Measurements from ENCODE around the gene DDX59.

DDX59 gene

GRCh38 chr1:200673952-200674823 is 4.5 kb upstream of the DDX59 start:
- DNase-seq (ENCODE audit: extremely low spot score, insufficient read length, low read depth) = no peak

GRCh38 chr1:200671235-200671786 is 1.6 kb upstream of the DDX59 start:
- FAIRE-seq = no peak

More at GRCh38 chr1:200673952-200674823, 4.5 kb upstream of the DDX59 start:
- FAIRE-seq = no peak

DNA sequence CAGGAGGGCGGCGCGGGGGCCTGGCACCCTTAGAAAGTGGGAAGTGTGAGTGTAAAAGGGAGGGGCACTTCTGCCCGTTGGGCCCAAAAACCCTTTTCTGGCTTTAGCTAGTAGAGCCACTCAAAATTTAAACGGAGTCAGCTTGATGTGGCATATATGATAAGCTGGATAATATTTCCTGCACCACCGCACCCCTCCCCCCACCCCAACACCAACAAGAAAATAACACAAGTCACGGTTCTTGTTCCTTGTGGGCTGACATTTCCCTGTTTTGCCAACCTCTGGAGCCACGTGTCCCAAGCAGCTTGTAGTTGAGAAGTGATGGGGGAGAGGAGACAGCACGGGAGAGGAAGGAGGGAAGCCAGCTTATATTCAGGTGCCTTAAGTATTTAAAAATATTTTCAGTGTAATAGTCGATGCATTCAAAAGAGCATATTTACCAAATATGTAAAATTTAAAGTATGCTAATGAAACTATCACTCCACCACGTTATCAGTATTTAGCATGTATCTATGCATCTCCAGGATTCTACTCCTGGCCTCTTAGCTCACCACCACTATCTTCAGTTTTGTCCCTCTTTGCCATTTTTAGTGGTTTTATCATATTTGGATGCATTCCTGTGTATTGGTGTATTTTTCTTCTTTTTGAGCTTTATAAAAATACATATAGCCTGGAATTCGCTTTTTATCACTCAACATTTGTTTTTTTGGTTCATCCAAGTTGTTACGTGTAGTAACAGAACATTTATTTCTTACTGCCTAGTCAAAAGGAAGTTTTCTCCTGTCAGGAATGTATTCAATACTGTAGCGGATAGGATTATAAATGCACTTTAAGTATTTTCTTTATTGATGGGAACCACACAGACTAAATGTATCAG is 773 bp upstream of the DDX59 start:
- peak; percentile 48 for FAIRE-seq
- DNase-seq (ENCODE audit: extremely low spot score, insufficient read length, low read depth) = no peak

More at GRCh38 chr1:200671235-200671786, 1.6 kb upstream of the DDX59 start:
- DNase-seq (ENCODE audit: extremely low spot score, insufficient read length, low read depth) = no peak

DNA sequence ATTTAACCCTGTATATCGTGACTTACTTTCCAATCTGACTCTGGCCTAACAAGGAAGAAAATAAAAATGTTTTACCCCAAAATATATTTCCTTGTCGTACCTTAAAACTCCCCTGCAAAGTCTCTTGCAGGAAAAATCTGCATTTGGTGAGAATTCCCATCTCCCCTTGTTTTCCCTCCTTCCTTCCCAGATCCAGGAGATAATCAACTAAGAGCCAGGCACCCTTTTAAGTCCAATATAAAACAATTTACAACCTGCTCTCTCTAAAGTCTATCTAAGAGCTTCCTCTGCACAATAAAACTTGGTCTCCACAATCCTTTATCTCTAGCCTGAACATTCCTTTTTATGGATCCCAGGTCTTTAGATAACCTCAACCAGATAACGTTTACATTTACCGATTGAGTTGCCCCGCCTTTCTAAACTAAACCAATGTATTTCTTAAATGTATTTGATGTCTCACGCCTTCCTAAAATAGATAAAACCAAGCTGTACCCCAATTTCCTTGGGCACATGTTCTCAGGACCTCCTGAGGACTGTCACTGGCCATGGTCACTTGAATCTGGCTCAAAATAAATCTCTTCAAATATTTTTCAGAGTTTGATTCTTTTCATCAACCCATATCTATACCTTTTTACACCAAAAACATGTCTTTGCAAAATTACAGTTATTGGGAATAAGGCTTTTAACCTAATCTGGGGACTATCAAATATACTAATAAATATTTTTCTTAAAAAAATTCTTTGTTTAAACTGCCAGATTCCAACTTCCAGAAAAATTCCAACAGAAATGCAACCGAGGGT is 993 bp downstream of the DDX59 start:
- DNase-seq (ENCODE audit: extremely low spot score, insufficient read length, low read depth) (no peak), FAIRE-seq (no peak)

DNA sequence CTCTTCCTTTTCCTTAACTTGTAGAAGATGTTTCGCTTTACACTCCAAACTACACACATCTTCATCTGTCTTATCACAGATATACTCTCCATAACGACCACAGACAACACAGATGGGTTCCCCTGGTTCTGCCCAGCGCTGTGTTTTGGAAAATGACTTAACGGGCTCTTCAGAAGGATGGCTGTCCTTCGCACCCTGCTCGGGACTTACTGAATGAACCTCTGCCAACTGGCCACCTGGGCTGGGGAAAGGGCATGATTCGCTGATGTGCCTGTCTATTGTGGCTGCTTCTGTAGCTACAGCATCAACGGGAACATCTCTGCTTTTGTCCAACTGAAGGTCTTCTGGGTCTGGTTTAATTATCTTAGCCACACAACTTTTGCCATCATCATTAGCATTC is 3.4 kb downstream of the DDX59 start:
- FAIRE-seq (no peak), DNase-seq (ENCODE audit: extremely low spot score, insufficient read length, low read depth) (no peak)

DNA sequence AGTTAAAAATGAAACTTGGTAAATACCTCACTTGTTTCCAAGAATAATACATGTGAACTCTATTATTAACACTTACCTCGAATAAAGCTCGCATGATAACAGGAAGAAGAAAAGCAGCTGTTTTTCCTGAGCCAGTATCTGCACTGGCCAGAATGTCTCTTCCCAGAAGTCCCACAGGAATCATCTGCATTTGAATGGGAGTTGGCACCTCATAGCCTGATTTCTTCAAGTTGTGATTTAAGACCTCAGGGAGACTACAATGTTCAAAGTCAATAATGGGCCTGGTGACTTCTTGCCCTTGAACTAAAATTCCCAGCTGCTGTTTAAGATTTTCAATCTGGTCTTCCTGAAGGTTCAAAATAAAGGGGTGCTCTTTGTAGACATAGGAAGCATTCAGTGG is 3.8 kb downstream of the DDX59 start:
- FAIRE-seq (no peak), DNase-seq (ENCODE audit: extremely low spot score, insufficient read length, low read depth) (no peak)

DNA sequence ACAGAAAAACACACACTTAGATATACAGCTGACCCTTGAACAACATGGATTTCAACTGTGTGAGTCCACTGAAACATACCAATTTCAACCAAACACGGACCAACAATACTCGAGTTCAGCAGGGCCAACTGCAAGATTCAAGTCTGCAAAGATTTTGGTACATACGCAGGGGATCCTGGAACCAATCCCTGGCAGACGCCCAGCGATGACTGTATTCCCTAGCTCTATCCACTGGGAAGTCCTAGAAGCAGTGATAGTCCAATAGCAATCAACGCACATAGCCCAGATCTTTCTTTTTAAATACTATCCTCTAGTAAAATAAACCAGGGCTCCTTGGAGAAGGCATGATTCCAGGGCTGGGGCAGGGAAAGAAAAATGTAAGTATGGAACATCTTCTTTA is 9.0 kb downstream of the DDX59 start:
- FAIRE-seq = no peak
- no peak for DNase-seq (ENCODE audit: extremely low spot score, insufficient read length, low read depth)

DNA sequence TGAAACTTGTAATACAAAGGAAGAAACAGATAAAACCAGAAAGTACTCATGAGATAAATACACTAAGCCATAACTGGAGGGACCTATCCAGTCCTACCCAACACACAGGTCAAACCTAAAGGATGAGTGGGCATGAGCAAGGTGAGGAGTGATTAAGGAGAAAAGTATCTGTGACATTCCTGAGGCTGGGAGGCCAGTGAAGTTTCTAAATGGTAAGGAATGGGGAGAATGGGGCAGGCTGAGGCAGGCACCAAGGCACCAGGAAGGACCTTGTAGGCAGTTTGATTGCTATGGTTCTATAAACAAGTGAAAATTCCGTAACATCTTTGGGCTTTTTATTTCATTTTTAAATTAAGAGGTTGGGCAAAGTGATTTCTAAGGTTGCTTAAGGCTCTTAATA is 10.4 kb downstream of the DDX59 start:
- no peak for FAIRE-seq
- no peak for DNase-seq (ENCODE audit: extremely low spot score, insufficient read length, low read depth)

- DNase-seq (ENCODE audit: extremely low spot score, insufficient read length, low read depth) = no peak
- no peak for FAIRE-seq
Observed at GRCh38 chr1:200658037-200658818, 11.5 kb downstream of the DDX59 start.

DNA sequence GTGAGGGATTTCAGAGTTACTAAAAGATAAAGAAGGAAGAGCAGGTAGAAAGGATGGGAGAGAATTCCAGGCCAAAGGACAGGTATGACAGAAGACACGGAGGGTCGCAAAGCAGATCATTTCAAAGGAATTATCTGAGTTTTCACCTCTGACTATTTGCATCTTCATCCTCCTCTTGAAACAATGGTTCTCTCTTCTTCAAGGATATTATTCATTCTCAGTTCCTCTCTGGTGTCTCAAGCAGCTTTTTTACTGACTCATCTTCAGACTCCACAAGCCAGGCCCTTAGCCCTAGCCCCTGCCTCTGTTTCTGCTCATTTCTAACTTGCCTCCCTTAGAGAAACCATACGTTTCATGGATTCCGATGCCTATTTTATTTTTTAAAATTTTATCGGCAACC is 15.0 kb downstream of the DDX59 start:
- FAIRE-seq (peak; percentile 84), DNase-seq (ENCODE audit: extremely low spot score, insufficient read length, low read depth) (no peak)

- no peak for DNase-seq (ENCODE audit: extremely low spot score, insufficient read length, low read depth)
- peak; percentile 49 for FAIRE-seq
Observed at GRCh38 chr1:200653022-200653462, 16.7 kb downstream of the DDX59 start.

DNA sequence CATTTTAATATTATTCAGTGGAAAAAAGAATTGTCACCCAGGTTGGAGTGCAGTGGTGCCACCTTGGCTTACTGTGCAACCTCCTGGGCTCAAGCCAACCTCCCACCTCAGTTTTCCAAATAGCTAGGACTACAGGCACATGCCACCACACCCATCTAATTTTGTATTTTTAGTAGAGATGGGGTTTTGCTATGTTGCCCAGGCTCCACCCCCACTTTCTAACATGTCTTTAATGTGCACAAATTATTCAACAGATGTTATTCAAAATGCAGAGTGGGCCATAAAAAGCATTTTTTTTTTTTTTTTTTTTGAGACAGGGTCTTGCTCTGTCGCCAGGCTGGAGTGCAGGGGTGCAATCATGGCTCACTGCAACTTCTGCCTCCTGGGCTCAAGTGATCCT is 17.3 kb downstream of the DDX59 start:
- FAIRE-seq (no peak), DNase-seq (ENCODE audit: extremely low spot score, insufficient read length, low read depth) (no peak)

GRCh38 chr1:200646515-200646914 is 23.2 kb downstream of the DDX59 start:
- DNase-seq (ENCODE audit: extremely low spot score, insufficient read length, low read depth) (no peak), FAIRE-seq (peak; percentile 68)

DNA sequence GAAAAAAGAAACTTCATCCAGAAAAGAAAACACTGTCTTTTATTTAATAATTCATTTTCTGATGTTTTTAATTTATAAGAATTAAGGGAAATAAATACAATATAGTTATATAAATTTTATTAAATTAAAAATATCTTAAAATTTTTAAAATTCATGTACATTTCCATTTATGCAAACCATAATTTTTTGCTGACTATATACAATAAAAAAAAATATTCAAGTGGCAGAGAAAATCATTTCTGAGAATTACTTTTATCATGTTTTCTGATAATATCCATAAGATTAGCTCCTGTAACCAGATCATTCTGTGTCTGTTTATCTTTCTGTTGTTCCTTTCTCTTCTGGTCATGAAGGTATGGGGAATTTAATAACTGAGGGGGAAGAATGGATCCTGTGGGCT is 25.7 kb downstream of the DDX59 start:
- DNase-seq (ENCODE audit: extremely low spot score, insufficient read length, low read depth) = no peak
- no peak for FAIRE-seq

- no peak for DNase-seq (ENCODE audit: extremely low spot score, insufficient read length, low read depth)
- FAIRE-seq = no peak
Observed at GRCh38 chr1:200642481-200642880, 27.2 kb downstream of the DDX59 start.

DNA sequence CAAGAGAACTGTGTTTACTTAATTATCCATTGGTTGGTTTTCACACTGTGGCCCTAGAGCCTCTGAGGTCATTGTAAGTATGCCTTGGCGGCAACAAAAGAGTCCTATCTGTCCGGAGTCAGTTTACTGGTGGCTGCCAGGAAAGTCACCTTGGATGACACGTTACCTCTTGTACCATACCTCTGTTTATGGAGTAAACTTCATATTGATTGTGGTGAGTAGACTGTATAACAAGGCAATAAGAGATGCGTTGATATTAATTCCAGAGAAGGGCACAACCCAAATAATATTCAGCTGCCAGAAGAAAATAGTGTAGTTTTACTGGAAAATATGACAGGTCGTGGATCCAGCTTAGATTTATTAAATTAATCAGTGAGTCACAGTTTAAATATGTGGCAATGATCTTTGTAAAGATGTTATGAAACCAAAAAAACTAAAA is 28.7 kb downstream of the DDX59 start:
- DNase-seq (ENCODE audit: extremely low spot score, insufficient read length, low read depth) (no peak), FAIRE-seq (no peak)

DNA sequence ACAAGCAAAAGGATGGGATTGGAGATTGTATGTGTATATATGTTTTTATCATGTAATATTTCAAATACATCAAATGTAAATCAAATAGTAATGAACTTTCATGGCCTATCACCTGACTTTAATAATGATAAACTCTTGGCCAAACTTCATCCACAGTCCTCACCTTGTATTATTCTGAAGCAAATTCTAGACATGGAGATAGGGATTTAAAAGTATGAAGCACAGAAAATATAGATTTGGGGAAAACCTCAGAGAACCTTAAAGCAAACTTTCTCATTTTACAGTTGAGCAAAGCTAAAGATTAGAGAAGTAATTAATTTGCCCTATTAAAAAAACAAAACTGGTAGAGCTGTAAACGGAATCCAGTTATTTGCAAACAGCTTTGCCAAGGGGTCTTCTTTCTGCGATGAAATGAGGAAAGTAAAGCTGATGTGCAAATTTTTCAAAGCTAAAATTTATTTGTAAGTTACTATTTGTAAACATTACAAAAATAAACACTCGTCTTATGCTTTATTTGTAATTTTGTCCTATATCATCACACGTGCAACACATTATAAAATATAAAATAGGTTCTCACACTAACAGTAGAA is 29.2 kb downstream of the DDX59 start:
- FAIRE-seq (no peak), DNase-seq (ENCODE audit: extremely low spot score, insufficient read length, low read depth) (no peak)

DNA sequence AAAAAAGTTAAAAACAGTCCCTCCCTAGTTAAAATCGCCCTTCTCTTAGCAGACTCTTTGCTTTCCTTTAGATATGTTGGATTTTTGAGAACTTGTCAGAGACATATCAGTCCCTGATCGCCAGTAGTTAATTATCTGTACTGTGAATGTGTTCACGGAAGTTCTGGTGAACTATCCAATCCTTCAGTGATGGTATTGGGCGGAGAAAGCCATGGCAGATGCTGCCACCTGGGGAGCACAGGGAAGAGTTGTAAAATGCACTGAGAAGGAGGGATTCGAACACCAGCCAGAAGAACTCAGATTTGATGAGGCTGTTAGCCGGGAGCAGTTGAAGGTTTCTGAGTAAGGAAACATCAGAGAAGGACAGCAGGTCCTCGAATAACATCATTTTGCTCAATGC is 31.6 kb downstream of the DDX59 start:
- FAIRE-seq (no peak), DNase-seq (ENCODE audit: extremely low spot score, insufficient read length, low read depth) (no peak)

DNA sequence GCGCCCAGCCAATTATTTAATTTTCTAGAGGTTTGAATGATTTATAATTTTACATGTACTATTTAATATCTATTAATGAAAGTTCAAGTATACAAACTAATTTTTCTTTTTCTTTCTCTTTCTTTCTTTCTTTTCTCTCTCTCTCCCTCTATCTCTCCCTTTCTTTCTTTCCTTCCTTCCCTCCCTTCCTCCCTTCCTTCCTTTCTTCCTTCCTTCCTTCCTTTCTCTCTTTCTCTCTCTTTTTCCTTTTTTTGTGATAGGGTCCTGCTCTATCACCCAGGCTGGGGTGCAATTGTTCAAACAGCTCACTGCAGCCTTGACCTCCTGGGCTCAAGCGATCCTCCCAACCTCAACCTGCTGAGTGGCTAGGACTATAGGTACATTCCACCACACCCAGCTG is 33.0 kb downstream of the DDX59 start:
- DNase-seq (ENCODE audit: extremely low spot score, insufficient read length, low read depth) (no peak), FAIRE-seq (no peak)

Measured in GM18507 (cell line).